Measurements from ENCODE around the gene GOLGA8A.

The GOLGA8A gene

DNA sequence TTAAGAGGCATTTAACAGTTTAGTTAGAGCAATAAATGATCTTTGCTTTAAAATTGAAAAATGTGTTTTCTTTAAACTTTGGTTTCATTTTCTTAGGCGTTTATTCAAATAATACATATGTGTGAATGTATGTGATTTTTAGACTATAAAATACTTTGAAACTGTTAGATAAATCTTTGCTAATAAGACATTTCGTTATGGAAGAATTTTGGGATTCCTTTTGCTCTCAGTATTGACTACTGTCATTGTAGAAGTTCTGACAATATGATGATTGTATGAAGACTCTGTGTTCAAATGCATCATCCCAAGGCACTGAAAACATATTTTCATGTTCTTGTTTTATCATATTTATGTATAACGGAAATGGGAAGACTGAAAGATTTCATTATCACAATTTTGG lies 43.8 kb upstream of the GOLGA8A start:
- no peak for ATAC-seq

DNA sequence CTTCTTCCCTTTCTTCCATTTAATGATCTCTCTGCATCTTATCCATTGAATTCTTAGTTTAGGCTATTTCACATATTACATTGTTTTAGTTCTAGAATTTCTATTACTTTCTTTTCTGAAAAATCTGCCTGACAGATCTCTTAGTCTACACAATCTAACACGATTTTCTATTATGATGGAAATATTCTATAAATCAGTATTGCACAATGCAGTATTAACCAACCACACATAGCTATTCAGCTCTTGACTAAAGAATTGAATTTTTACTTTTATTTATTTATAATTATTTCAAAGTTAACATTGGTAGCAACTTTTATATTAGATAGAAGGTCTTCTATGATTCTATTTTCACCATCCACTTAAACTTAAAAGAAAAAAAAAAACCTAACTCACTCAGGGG lies 36.2 kb upstream of the GOLGA8A start:
- TF ChIP-seq GLIS3 (CRISPR knock-in tag; IDR thresholded peaks at IDR 0.05) (no peak), TOX (CRISPR knock-in tag; IDR thresholded peaks at IDR 0.05; ENCODE audit: borderline replicate concordance) (no peak), ARNTL (CRISPR knock-in tag; IDR thresholded peaks at IDR 0.05; ENCODE audit: borderline replicate concordance, low read depth) (no peak), BACH2 (CRISPR knock-in tag; IDR thresholded peaks at IDR 0.05; ENCODE audit: borderline replicate concordance) (no peak), PPARA (CRISPR knock-in tag; IDR thresholded peaks at IDR 0.05; ENCODE audit: borderline replicate concordance) (no peak), ZNF565 (CRISPR knock-in tag; conservative IDR thresholded peaks at IDR 0.05; ENCODE audit: low read depth) (no peak), ZNF70 (CRISPR knock-in tag; IDR thresholded peaks at IDR 0.05) (no peak), ZNF8 (CRISPR knock-in tag; IDR thresholded peaks at IDR 0.05) (no peak), ZC3H10 (CRISPR knock-in tag; IDR thresholded peaks at IDR 0.05) (no peak), ZFP30 (CRISPR knock-in tag; IDR thresholded peaks at IDR 0.05) (no peak), CSDC2 (CRISPR knock-in tag; IDR thresholded peaks at IDR 0.05) (no peak), ZFP3 (CRISPR knock-in tag; IDR thresholded peaks at IDR 0.05) (no peak), SNAI2 (CRISPR knock-in tag; IDR thresholded peaks at IDR 0.05) (no peak), ESRRG (CRISPR knock-in tag; IDR thresholded peaks at IDR 0.05) (no peak), OSR1 (CRISPR knock-in tag; IDR thresholded peaks at IDR 0.05) (no peak)
- TF ChIP-seq, protein P1, sequence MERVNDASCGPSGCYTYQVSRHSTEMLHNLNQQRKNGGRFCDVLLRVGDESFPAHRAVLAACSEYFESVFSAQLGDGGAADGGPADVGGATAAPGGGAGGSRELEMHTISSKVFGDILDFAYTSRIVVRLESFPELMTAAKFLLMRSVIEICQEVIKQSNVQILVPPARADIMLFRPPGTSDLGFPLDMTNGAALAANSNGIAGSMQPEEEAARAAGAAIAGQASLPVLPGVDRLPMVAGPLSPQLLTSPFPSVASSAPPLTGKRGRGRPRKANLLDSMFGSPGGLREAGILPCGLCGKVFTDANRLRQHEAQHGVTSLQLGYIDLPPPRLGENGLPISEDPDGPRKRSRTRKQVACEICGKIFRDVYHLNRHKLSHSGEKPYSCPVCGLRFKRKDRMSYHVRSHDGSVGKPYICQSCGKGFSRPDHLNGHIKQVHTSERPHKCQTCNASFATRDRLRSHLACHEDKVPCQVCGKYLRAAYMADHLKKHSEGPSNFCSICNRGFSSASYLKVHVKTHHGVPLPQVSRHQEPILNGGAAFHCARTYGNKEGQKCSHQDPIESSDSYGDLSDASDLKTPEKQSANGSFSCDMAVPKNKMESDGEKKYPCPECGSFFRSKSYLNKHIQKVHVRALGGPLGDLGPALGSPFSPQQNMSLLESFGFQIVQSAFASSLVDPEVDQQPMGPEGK (CRISPR knock-in tag; IDR thresholded peaks at IDR 0.05; ENCODE audit: borderline replicate concordance) = no peak
- ATAC-seq = no peak

More for the DNA sequence above, 43.8 kb upstream of the GOLGA8A start:
- no peak for TF ChIP-seq RARB (CRISPR knock-in tag; IDR thresholded peaks at IDR 0.05)
- no peak for TF ChIP-seq GLIS3 (CRISPR knock-in tag; IDR thresholded peaks at IDR 0.05)
- no peak for TF ChIP-seq PPARA (CRISPR knock-in tag; IDR thresholded peaks at IDR 0.05; ENCODE audit: borderline replicate concordance)
- no peak for TF ChIP-seq BACH2 (CRISPR knock-in tag; IDR thresholded peaks at IDR 0.05; ENCODE audit: borderline replicate concordance)
- TF ChIP-seq ESRRG (CRISPR knock-in tag; IDR thresholded peaks at IDR 0.05) = no peak
- no peak for TF ChIP-seq ISL1 (CRISPR knock-in tag; IDR thresholded peaks at IDR 0.05)
- no peak for TF ChIP-seq ARNTL (CRISPR knock-in tag; IDR thresholded peaks at IDR 0.05; ENCODE audit: borderline replicate concordance, low read depth)
- TF ChIP-seq, protein P2, sequence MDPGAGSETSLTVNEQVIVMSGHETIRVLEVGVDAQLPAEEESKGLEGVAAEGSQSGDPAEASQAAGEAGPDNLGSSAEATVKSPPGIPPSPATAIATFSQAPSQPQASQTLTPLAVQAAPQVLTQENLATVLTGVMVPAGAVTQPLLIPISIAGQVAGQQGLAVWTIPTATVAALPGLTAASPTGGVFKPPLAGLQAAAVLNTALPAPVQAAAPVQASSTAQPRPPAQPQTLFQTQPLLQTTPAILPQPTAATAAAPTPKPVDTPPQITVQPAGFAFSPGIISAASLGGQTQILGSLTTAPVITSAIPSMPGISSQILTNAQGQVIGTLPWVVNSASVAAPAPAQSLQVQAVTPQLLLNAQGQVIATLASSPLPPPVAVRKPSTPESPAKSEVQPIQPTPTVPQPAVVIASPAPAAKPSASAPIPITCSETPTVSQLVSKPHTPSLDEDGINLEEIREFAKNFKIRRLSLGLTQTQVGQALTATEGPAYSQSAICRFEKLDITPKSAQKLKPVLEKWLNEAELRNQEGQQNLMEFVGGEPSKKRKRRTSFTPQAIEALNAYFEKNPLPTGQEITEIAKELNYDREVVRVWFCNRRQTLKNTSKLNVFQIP (CRISPR knock-in tag; IDR thresholded peaks at IDR 0.05; ENCODE audit: borderline replicate concordance, low read depth) = no peak
- no peak for TF ChIP-seq ZFP30 (CRISPR knock-in tag; IDR thresholded peaks at IDR 0.05)
- TF ChIP-seq, protein P3, sequence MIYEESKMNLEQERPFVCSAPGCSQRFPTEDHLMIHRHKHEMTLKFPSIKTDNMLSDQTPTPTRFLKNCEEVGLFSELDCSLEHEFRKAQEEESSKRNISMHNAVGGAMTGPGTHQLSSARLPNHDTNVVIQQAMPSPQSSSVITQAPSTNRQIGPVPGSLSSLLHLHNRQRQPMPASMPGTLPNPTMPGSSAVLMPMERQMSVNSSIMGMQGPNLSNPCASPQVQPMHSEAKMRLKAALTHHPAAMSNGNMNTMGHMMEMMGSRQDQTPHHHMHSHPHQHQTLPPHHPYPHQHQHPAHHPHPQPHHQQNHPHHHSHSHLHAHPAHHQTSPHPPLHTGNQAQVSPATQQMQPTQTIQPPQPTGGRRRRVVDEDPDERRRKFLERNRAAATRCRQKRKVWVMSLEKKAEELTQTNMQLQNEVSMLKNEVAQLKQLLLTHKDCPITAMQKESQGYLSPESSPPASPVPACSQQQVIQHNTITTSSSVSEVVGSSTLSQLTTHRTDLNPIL (CRISPR knock-in tag; IDR thresholded peaks at IDR 0.05; ENCODE audit: low read depth) = no peak
- TF ChIP-seq ZNF565 (CRISPR knock-in tag; conservative IDR thresholded peaks at IDR 0.05; ENCODE audit: low read depth) = no peak
- TF ChIP-seq, protein P4, sequence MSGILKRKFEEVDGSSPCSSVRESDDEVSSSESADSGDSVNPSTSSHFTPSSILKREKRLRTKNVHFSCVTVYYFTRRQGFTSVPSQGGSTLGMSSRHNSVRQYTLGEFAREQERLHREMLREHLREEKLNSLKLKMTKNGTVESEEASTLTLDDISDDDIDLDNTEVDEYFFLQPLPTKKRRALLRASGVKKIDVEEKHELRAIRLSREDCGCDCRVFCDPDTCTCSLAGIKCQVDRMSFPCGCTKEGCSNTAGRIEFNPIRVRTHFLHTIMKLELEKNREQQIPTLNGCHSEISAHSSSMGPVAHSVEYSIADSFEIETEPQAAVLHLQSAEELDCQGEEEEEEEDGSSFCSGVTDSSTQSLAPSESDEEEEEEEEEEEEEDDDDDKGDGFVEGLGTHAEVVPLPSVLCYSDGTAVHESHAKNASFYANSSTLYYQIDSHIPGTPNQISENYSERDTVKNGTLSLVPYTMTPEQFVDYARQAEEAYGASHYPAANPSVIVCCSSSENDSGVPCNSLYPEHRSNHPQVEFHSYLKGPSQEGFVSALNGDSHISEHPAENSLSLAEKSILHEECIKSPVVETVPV (CRISPR knock-in tag; IDR thresholded peaks at IDR 0.05) = no peak
- TF ChIP-seq, protein P5, sequence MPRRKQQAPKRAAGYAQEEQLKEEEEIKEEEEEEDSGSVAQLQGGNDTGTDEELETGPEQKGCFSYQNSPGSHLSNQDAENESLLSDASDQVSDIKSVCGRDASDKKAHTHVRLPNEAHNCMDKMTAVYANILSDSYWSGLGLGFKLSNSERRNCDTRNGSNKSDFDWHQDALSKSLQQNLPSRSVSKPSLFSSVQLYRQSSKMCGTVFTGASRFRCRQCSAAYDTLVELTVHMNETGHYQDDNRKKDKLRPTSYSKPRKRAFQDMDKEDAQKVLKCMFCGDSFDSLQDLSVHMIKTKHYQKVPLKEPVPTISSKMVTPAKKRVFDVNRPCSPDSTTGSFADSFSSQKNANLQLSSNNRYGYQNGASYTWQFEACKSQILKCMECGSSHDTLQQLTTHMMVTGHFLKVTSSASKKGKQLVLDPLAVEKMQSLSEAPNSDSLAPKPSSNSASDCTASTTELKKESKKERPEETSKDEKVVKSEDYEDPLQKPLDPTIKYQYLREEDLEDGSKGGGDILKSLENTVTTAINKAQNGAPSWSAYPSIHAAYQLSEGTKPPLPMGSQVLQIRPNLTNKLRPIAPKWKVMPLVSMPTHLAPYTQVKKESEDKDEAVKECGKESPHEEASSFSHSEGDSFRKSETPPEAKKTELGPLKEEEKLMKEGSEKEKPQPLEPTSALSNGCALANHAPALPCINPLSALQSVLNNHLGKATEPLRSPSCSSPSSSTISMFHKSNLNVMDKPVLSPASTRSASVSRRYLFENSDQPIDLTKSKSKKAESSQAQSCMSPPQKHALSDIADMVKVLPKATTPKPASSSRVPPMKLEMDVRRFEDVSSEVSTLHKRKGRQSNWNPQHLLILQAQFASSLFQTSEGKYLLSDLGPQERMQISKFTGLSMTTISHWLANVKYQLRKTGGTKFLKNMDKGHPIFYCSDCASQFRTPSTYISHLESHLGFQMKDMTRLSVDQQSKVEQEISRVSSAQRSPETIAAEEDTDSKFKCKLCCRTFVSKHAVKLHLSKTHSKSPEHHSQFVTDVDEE (CRISPR knock-in tag; IDR thresholded peaks at IDR 0.05) = no peak
- TF ChIP-seq TCF4 (CRISPR knock-in tag; IDR thresholded peaks at IDR 0.05; ENCODE audit: borderline replicate concordance) = no peak

Measured in SK-N-SH treated with all-trans-retinoic acid at 6 μM for 48 hours (cell line).